ENCODE measurements around the gene C1QTNF8.

GRCh38 chr16:1081734-1082265 lies 14.2 kb downstream of the C1QTNF8 start:
- TF ChIP-seq CTCF (IDR thresholded peaks at IDR 0.05) (no peak), EZH2phosphoT487 (IDR thresholded peaks at IDR 0.05) (no peak), EZH2 (IDR thresholded peaks at IDR 0.05) (no peak)

Data from neural progenitor cell (in vitro differentiated cells).